Choroid plexus epithelial cell (primary cell): ENCODE data around the gene ASPM.
"Not testable (repeated sequence)": the region's sequence is repeated elsewhere in the genome, so short reads cannot be mapped to it uniquely, and the experiment has no call there.

ENCODE experiments used
- DNase-seq: peaks from one replicate; pipeline ENCODE4 v3.0.0-alpha.2; 2010; ENCODE audit warnings: low read depth
- H3K4me3 ChIP-seq: 2 replicates; pipeline ENCODE4 v1.5.1; 2011; ENCODE audit warnings: low read depth, mild to moderate bottlenecking, control low read depth, low read length, moderate library complexity
- TF ChIP-seq, protein P1 (sequence below): conservative IDR thresholded peaks from 2 replicates; pipeline ENCODE4 v1.5.1; 2011; ENCODE audit warnings: low read depth, mild to moderate bottlenecking, control low read depth, inconsistent platforms, low read length, moderate library complexity

ASPM gene

DNA sequence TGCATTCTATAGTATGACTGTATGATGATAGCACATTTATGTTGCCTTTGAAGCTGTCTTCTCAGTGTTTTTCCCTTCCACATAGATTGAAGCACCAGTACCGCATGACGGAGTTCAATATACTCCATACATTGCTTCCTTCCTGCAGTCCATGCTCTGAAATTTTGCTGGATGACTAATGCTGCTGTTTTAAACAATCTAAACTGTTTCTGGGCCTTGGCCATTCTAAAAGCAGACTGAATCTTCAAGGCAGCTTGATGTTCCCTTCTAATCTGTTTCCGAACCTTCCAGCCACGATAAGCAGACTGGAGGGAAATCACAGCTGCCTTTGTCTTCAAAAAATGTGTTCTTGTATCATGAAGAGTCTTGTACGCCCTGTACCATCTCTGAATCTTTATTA, 43.2 kb downstream of the ASPM start:
- peak; percentile 57 for DNase-seq
- no peak overlapping the region for H3K4me3 ChIP-seq
- TF ChIP-seq, protein P1, sequence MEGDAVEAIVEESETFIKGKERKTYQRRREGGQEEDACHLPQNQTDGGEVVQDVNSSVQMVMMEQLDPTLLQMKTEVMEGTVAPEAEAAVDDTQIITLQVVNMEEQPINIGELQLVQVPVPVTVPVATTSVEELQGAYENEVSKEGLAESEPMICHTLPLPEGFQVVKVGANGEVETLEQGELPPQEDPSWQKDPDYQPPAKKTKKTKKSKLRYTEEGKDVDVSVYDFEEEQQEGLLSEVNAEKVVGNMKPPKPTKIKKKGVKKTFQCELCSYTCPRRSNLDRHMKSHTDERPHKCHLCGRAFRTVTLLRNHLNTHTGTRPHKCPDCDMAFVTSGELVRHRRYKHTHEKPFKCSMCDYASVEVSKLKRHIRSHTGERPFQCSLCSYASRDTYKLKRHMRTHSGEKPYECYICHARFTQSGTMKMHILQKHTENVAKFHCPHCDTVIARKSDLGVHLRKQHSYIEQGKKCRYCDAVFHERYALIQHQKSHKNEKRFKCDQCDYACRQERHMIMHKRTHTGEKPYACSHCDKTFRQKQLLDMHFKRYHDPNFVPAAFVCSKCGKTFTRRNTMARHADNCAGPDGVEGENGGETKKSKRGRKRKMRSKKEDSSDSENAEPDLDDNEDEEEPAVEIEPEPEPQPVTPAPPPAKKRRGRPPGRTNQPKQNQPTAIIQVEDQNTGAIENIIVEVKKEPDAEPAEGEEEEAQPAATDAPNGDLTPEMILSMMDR: no peak

DNA sequence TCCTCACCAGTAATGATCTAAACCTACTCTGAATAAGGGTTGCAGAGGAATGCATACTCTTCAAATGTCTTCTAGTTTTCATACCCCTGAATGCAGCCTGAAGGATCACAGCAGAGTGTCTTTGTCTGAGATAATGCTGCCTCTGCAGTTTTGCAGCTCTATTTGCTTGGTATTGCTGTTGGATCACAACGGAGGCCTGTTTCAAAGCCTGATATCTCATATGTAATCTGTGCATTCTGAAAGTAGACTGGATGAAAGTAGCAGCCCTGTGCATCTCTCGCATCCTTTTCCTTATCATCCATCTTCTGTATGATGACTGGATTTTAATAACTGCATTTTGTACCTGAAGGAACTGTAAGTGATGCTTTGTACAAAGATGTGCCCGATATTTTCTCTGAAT, 44.5 kb downstream of the ASPM start:
- H3K4me3 ChIP-seq: no peak overlapping the region
- no peak for DNase-seq
- TF ChIP-seq, protein P1: no peak

DNA sequence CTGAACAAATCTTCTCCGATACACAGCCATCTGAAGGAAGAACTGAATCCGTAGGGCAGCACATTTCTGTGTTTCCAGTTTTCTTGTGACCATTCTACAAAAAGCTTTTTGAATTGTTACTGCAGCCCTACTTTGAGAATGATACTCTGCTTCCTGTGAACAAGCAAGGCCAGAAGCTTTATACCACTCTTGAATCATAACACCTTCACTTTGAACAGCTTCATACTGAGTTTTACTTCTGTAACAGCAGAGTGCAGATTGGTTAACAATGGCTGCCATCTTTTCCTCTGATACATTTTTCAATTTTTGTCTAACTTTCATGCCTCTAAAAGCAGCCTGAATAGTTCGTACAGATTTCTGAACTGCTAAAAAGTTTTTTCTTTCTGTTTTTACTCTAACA, 45.8 kb downstream of the ASPM start:
- TF ChIP-seq, protein P1: no peak
- no peak overlapping the region for H3K4me3 ChIP-seq
- no peak for DNase-seq

DNA sequence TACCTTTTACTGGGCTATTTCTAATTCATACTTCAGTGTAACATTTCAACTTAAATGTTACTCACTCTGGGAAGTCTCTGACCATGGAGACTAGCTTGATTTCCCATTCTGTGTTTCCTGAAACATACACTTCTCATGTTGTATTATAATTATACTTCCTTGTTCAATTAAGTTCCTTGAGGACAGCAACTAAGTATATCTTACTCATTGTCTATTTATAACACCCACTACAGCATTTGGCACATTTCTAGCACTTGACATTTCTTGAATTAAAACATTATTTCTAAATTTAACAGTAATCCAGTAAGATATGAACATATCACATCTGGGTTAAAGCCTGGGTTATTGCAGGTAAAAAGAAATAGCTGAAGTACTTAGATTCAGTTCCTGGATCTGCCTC, 47.0 kb downstream of the ASPM start:
- no peak for DNase-seq
- TF ChIP-seq, protein P1: no peak
- H3K4me3 ChIP-seq: no peak overlapping the region

DNA sequence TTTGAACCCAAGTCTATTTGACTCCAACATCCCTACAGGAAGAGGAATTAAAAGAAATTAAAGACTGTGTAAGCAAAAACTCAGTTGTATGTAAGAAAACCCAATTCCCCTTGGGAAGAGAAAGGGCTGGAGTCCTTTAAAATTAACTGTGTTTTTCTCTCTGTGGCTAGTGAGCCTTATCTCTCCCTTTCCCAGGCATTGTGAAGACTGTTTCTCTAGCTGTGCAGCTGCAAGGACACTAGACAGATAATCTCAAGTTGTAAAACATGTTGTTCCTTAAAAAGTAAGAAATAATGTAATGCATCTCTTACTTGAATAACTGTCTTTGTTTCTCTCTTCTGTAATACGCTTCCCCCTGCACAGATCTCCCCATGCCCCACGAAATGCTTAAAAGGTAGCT, 49.5 kb downstream of the ASPM start:
- H3K4me3 ChIP-seq, DNase-seq: not testable (repeated sequence)

DNA sequence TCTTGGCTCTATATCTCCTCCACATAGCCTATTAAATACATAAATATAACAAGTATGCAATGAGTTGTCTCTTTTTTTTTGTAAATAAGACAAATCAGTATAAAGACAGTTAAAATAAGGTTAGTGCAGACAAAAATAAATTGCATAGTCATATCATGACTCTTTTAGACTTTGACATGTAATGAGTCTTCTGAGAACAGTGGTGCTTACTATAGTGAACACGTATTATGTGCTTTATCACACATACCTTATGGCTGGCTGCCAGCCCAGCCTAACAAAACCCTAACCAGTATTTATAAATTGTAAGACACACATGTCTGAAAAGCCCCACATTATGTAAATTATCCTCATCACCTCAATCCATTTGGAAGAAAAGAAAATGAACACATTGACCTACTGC, 50.3 kb downstream of the ASPM start:
- DNase-seq: no peak
- TF ChIP-seq, protein P1: no peak
- H3K4me3 ChIP-seq: no peak overlapping the region

DNA sequence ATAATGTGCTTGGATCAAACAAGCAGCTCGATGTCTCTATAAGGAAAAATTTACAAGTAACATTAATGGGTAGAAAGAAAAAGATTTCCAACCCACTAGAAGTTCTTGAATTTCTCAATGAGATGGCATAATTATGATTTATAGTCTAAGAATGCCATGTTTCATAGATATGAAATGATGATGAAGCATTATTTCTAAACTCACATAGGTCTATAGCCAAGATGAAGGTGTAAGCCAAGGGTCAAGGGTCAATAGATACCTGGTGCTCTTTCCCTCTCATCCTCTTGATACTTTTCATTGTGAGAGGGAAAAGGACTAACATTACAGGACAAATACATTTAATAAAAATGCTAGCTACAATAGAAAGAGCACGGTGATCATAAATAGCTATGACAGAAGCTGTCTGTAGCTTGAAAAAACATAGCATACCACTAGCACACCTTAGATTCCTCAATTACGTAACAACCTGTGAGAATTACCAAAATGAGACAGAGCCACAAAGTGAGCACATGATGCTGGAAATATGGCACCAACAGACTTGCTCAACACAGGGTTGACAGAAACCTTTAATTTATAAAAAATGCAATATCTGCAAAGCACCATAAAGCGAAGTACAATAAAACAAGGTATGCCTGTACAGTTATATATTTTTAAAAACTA, 53.1 kb downstream of the ASPM start:
- H3K4me3 ChIP-seq: no peak overlapping the region
- TF ChIP-seq, protein P1: no peak
- no peak for DNase-seq
